ENCODE data around the gene FOXD4L3.
"Not testable (repeated sequence)": the region's sequence is repeated elsewhere in the genome, so short reads cannot be mapped to it uniquely, and the experiment has no call there.

The FOXD4L3 gene

DNA sequence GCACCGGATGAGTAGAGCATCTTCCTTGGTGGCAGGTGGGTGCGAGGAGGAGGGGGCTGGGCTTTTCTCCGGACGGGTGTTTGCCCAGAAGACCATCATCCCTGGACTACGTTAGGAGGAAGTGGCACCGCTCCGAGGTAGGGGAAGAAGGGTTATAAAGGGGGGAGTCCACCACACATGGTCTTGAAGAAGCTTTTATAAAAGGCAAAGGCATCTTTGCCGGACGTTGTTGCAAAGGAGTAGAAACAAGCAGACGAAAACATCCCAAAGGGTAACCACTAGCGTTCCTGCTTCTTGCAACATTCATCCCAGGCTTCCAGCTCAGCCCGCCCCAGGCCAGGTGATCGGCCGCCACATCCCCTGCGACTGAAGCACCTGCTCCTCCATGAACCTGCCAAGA lies at the start of gene FOXD4L3:
FOXD4L3 (plus strand) TSS at position 301 of the 400 bp plus-strand sequence; CDS start at position 386, 85 bp downstream.
- DNase-seq (ENCODE audit: low read depth in 2 of 2), result not testable (repeated sequence)

DNA sequence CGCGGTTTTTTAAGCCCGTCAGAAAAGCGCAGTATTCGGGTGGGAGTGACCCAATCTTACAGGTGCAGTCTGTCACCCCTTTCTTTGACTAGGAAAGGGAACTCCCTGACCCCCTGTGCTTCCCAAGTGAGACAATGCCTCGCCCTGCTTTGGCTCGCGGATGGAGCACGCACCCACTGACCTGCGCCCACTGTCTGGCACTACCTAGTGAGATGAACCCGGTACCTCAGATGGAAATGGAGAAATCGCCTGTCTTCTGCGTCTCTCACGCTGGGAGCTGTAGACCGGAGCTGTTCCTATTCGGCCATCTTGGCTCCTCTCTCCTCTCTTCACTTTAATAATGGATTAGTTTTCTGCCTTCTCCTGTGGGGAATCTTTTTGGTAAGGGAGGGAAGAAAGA lies 21.6 kb upstream of the FOXD4L3 start:
- not testable (repeated sequence) for DNase-seq (ENCODE audit: low read depth in 2 of 2)

DNA sequence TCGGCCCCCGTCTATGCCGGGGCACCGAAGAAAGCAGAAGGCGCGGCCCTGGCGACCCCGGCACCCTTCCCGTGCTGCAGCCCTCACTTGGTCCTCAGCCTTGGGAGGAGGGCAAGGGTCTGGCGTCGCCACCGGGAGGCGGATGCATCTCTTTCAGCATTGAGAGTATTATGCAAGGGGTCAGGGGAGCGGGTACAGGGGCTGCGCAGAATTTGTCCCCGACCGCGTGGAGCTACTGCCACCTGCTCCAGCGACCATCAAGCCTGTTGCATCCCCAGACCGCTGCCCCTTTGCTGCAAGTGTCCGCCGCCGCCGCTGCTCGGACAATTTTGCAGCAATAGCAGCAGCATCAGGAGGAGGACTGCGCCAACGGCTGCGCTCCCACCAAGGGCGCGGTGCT lies 1.1 kb downstream of the FOXD4L3 start:
- not testable (repeated sequence) for DNase-seq (ENCODE audit: low read depth in 2 of 2)

DNA sequence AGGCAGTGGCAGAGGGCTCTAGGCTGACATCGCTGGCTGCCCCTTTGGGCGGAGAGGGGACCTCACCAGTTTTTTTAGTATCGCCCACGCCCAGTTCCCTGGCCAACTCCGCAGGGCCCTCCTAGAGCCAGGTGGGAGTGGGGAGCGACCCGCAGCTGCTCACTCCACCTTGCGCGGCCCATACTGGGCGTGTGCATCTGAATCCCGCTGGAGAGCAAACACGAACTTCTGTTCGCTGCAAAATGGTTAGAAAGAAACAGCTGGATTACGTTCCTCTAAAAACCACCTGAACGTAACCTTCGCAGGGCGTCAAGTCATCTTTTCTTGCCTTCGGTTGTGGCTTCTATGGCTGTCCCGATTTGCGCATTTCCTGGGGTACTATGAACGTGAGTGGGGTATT lies 1.5 kb downstream of the FOXD4L3 start:
- DNase-seq (ENCODE audit: low read depth in 2 of 2), result not testable (repeated sequence)

DNA sequence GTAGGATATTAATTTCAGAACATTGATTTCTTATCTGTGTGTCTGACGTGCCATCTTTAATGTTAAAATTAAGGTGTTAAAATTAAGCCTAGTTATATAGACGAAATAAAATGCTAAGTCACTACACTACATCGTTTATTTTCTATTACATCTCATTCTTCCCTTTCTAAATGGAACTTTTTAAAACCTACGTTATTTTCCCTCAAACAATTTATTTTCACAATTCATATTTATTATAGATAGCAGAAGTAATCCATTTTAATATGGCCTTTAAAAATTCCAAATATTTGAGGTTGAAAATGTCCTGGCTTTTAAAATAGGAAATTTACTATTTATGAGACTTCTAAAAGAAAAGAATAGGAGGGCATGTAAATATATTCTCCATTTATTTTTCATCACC lies 2.1 kb downstream of the FOXD4L3 start:
- DNase-seq (ENCODE audit: low read depth in 2 of 2), result not testable (repeated sequence)

DNA sequence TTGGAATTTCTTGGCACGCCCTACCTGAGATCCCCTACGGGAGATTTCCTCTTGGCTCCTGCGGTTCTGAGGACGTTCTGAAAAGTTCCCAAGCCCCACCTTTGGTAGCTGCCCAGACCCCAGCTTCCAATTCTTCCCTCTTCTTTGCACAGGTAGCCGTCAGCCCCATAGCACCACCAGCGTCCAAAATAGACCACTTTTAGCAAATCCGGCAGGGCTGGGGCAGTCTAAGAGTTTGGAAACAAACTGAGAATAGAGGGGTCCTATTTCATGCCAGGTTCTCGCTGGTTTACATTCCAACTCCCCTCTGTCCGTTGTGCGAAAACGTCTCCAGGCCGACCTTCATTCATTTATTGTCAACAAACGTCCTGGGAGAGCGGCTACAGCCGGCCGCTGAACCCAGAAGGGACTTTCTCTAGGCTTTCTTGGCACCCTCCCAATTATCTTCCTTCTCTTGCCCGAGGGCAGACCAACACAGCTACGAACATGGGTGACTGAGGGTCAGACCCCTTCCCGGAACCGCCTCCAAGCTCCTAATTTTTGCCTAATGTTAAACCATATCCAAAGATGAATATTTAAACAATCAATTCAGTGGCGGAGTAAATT lies 3.1 kb downstream of the FOXD4L3 start:
- not testable (repeated sequence) for DNase-seq (ENCODE audit: low read depth in 2 of 2)

DNA sequence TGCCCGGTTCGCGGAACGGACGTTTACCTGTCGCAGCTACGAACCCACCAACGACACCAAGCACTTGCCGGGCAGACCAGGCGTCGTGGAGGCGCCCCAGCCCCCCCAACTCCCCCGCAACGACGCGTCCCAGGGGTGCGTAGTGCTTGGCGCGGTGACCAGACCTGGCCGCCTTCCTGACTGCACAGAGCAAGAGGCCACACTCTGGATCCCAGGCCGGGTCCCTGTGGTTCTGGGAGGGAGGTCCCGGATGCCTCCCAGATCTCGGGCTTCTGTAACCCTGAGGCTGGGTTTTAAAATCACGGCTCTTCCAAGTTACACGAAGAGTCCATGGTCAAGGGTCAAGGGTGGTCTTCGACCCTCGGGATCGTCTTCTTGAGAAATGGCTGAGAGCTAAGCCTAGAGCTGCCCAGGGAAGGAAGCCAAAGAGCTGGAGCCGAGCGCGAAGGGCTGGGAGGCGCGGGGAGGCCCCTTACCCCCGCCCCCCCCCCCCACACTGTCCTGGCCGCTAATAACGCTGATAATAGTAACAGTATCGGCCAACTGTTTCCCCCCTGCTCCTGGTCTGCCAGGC lies 3.8 kb downstream of the FOXD4L3 start:
- not testable (repeated sequence) for DNase-seq (ENCODE audit: low read depth in 2 of 2)

DNA sequence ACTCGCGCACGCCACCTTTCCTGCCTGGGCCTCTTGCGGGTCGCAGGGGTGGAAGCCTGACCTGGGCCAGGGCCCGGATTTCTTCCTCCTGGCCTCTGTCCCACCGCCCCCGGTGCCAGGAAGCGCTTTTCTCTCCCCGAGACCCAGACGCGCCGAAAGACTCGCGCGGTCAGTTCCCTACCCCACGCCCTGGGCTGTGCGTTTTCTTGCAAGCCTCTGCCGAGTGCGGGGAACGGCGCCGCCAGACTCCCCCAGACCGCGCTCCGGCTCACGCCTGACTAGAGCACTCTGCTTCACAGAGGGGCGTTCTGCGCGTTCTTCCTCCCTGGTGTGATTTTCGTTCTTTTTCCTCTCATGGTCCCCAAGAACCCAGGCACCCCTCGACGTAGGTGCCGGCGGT lies 4.5 kb downstream of the FOXD4L3 start:
- not testable (repeated sequence) for DNase-seq (ENCODE audit: low read depth in 2 of 2)

DNA sequence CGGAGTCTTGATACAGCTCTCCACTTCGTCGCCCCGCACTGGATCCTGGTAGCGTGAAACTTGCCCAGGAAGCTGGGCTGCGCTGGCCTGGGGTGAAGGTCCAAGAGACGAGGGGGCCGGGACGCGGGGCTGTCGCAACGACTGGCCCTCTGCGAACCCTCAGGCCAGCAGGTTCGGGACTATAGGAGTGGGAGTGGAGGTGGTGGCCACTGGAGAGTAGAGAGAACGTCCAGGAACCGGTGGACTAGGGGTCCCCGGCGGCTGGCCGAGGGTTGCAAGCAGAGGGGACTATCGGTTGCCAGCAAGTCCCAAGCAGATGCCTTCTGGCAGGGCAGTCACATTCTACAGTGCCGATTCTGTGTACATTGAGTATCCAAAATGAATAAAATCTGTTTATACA lies 5.0 kb downstream of the FOXD4L3 start:
- not testable (repeated sequence) for DNase-seq (ENCODE audit: low read depth in 2 of 2)

DNA sequence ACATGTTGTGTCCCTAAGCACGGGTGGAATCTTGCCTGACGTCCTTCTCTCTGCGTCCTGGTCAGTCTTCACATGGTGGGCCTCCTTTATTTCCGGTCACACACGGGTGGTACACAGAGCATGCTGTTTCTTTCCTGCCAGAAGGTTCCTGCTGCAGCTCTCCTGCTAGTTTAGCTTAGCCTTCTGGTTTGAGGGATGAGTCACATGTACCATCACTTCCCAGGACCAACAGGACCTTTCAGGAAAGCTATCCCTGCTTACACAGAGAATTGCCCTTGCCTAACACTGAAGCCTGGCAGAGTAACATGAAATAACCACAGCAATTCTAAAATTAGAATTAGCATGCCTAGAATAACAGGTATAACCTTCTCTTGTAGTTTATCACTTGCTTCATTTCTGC lies 8.5 kb downstream of the FOXD4L3 start:
- DNase-seq (ENCODE audit: low read depth in 2 of 2), result not testable (repeated sequence)

DNA sequence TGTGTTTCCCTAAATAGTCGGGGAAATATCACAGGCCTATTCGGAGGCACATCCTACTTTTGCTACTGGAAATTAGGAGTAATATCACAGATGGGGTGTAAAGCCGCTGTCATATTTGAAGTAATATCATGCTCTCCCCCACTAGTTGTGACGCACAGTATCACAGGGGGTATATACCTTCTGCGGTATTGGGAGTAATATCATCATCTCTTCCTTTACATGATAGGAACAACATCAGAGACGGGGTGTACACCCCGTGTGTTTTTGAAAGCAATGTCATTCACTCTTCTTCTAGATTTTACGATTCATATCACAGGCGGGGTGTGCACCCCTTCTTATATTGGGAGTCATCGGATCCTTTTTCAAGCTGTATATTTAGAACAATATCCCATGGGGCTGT lies 15.5 kb downstream of the FOXD4L3 start:
- DNase-seq (ENCODE audit: low read depth in 2 of 2), result not testable (repeated sequence)

DNA sequence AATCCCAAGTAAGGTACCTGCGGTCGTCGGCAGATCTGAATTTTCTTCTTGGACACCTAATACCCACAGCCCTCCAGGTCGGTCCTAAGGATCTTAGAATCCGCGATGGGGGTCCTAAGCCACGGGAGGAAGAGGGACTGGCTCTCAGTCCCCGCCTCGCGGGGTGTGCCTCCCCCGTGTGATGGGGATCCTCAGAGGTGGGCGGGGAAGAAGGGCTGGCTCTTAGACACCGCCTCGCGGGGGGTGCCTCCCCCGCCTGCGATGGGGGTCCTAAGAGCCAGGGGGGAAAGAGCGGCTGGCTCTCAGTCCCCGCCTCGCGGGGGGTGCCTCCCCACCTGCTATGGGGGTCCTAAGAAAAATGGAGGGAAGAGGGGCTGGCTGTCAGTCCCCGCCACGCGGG lies 21.1 kb downstream of the FOXD4L3 start:
- DNase-seq (ENCODE audit: low read depth in 2 of 2), result not testable (repeated sequence)

DNA sequence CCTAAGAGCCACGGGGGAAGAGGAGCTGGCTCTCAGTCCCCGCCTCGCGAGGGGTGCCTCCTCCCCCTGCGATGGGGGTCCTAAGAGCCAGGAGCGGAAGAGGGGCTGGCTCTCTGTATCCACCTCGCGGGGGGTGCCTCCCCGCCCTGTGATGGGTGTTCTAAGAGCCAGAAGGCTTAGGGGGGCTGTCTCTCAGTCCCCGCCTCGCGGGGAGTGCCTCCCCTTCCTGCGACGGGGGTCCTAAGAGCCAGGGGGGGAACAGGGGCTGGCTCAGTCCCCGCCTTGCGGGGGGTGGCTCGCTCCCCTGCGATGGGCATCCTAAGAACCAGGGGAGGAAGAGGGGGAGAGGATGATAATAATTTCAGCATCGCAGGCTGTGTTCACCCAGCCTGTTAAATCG lies 21.9 kb downstream of the FOXD4L3 start:
- DNase-seq (ENCODE audit: low read depth in 2 of 2), result not testable (repeated sequence)

DNA sequence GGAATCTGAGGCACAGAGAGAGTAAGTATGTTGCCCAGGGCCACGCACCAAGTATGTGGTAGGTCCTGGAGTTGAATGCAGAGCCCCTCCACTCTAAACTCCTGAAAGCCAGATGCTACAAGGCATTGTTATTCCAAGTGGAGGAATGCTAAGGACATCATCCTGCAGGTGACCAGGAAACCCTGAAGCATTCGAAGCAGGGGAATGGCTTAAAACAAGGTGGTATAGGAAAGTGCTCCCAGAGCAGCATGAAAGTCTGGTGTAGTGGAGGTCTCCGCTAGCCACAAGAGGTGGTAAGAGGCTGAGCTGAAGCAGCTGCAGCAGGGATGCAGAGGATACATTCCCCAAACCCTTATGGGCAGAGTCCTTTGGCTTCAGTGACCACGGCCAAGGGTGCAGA lies 26.4 kb downstream of the FOXD4L3 start:
- DNase-seq (ENCODE audit: low read depth in 2 of 2), result not testable (repeated sequence)

DNA sequence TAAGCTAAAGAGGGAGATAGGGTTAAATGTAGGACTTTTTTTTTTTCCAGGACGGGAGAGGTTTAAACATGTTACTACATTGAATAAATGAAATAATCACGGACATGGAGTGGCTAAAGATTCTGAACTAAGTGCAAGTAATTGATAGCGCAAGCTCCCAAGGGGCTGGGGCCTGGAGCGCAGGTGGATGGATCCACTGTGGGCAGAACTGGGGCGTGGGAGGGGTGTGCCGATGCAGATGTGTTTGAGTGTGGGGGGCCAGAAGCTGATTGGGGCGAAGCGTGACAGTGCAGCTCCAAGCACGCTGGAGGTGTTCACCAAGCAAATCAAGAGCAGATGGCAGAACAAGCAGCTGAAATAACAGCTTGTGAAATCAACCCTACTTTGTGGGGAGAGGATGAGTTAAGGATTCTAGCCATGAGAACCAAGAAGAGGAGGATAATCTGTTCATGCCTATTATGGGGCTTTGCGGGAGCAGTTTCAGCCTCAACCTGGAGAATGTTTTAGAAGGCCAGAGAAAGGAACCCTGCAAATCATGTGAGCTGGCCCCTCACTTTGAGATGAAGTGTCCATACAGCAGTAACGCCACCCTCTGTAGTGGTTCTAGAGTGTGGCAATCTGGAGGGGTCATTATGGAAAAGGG lies 28.0 kb downstream of the FOXD4L3 start:
- DNase-seq (ENCODE audit: low read depth in 2 of 2), result not testable (repeated sequence)

DNA sequence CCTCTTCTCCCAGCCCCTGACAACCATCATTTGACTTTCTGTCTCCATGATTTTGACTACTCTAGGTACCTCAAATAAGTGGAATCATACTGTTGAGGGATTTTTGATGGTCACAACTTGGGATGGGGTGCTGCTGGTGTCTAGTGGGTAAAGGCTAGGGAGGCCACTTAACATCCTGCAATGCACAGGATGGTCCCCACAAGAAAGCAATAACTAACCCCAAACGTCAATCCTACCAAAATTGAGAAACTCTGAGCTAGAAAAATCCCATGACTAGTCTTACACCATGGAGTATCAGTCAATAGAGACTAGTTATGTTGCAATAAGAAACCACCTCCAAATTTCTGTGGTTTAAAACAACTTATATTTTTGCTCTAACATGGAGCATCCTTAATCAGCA lies 29.5 kb downstream of the FOXD4L3 start:
- DNase-seq (ENCODE audit: low read depth in 2 of 2), result not testable (repeated sequence)

DNA sequence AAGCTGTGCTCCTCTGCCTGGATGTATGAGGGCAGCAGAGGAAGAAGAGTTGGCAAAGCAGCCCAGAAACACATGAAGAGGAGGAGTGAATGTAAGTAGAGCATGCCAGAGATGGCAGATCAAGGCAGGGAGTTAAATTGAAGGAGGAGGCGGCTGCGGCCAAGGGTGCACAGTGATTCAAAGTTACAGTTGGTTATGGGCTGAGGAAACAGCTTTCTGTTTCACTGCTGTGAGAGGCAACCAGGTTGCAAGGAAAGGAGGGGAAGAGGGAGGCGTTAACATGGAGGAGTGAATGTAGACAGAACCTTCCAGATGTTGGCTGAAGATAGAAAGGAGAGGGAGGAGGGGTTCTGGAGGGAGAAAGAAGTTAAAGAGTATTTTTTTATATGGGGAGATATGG lies 33.3 kb downstream of the FOXD4L3 start:
- not testable (repeated sequence) for DNase-seq (ENCODE audit: low read depth in 2 of 2)

DNA sequence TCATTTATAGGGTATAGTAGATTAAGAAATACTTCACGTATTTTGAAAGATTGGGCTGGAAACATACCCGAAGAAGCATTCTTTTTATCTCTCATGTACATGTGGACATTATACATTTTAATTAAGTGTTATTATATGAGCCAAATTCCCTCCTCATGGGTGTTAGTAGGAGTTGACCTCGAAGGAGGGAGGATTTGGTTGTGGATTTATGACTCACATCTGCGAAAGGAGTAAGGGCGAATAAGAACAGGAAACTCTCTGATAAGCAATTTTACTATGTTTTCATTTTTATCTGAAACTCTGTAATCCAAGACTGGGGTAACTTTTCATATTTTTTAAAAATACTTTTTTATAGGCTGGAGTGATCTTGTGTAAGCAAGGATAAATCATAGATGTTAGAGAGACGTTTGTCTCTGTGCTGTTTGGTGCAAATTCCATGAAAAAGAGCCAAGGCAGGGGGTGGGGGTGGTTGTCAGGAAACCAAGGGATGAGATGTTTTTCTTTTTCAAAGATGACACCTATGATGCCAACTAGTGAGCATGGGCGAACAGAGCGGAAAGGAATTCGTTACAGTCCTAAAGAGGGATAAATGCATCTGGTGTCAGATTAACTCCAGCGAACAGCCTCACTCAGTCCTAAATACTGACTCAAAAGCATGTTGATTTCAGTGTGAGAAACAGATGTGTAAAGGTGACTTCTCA lies 34.1 kb downstream of the FOXD4L3 start:
- DNase-seq (ENCODE audit: low read depth in 2 of 2), result not testable (repeated sequence)

DNA sequence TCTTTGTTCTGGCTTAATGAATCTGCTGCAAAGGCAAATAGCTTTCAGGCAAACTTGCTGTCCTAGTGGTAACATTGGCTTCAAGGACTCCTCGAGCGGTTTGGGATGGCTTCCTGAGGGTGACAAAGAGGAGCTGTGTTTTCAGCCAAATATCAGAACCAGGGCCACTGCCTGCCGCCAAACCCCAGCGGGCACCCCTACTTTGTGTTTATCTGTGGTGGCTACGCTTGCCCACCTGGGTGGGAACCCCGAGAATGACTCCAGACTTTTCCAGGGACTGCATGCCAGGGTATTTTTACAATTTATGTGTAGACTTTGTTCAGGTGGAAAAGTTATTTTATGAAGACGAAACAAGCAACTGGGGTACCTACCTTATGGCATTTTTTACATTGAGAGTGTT lies 35.3 kb downstream of the FOXD4L3 start:
- DNase-seq (ENCODE audit: low read depth in 2 of 2), result not testable (repeated sequence)

DNA sequence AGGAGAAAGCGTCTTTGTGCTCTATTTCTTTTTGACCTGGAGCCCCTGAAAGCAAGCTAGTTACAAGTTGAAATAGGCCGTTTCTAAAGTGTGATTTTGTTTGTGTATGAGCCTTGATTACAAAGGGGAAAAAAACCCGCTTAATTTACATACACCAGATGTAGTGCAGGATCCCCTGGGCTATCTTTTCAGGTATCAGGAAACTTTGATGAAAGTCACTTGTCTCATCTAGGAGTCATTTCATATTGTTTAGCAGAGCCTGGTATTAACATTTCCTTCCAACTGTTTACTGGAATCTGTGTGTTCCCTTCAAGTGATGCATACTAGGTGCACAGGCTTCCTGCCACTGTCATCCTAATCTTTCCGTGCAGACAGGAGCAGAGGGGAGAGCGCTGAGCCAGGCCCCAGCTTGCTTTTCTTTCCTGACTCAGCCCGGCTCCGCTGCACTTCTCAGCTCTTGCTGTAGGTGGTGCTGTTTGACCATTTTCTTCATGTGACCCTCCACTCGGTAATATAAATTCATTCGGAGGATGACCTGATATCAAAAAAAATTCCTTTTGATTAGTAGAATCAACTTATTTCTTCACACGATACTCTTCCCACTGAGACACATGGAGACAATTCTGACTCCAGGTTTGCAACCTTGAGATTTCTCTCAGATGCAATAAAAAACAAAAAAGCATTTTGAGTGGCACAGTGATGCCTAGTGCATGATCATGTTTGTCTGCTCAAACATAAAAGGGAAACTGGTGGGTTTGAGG lies 39.8 kb downstream of the FOXD4L3 start:
- not testable (repeated sequence) for DNase-seq (ENCODE audit: low read depth in 2 of 2)

DNA sequence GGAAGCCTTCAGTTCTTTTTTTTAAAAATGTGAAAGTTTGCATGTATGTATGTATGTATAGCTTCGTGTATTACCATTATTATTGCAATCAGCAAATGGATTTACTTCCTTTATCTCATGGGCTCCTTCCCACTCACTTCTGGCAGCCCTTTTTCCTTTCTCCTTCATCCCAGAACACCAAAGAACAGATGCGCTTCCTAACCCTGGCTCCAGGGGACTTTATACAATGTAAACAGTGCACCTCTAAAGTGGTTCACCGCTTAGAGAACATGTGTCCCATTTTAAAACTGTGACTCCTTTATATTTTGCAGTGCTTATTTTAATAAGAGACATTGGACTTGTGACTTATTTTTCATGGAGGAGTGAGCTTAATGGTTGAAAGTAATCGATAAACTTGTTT lies 40.6 kb downstream of the FOXD4L3 start:
- DNase-seq (ENCODE audit: low read depth in 2 of 2), result not testable (repeated sequence)

DNA sequence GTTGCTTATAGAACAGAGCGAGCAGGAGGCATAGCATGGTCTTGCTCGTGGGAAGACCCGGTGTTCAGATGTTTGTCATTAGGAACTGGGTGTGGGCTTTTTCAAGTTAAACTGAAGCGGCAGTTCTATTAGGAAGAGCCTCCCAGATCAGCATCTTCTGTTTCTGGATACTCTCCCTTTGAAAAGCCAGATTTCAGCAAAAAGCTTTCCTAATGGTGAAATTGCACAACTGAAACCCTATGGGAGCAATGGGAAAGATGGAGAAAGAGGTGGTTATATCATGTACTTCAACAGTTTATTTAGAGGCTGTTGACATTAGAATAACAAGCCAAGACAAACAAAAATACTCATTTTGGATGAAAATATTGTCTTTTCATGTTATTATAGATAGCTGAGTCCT lies 41.3 kb downstream of the FOXD4L3 start:
- not testable (repeated sequence) for DNase-seq (ENCODE audit: low read depth in 2 of 2)

All from stimulated activated CD4-positive, alpha-beta T cell treated with anti-CD3 and anti-CD28 coated beads, Interleukin-1b, Interleukin-23, amount 100 ng/mL, for 1 hour (primary cell).